ENCODE data around the gene MSRB1. TPM values are rescaled to one million over a fixed set of nuclear protein-coding genes. Genes with fewer than 3 reads are reported as not detected.

MSRB1 gene
- total and polyA plus RNA-seq, 2 donors (not counting 3 experiments of a cell fraction or from before 2014, with no cell fraction given) = 25.0 to 42.1 TPM

DNA sequence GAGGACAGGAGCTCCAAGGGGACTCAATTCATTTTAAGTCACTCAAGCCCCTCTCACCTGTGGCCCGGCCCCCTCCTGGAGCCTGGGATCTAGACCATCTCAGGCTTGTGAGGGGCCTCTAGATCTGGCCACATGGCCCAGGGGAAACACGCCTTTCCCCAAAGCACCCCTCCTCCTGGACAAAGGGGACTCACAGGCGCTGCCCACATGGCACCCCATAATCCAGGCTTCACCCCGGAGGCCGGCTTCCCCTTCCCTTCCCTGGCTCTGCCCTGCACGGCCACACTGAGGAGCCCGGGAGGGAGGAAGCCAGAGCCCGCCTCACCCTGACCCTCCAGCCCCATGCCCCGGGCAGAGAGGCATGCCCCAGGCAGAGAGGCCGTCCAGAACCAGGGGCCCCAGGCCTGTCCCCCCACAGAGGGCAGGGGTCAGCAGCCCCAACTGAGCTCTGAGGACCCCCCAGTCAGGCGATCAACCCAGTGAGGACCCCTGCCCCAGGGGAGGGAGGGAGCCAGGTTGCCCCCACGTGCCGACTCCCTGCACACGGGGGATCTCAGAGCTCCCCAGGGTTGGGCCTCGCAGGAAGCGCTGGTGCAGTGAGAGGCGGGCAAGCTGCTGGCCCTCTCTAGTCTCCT, 35.7 kb downstream of the MSRB1 start:
- no peaks in the 10 kb centered on the region for H3K36me3 ChIP-seq (ENCODE audit: control insufficient read depth in 2 of 2, extremely low read depth in 1 of 2, insufficient read depth in 2 of 2, low read length in 2 of 2)
- no peaks in the 10 kb centered on the region for H4K20me1 ChIP-seq (replicated peaks; ENCODE audit: control insufficient read depth, extremely low read depth, insufficient read depth, low read length)
- no peaks in the 10 kb centered on the region for H3K79me2 ChIP-seq (ENCODE audit: control insufficient read depth, insufficient read depth, low read length)
- CTCF ChIA-PET = no interaction called here
- DNase-seq (ENCODE audit: low read depth, low spot score) (no peak), FAIRE-seq (no peak)
- intact Hi-C loops (cut with micrococcal nuclease) = no loop called here
- no peak overlapping the region for H3K4me3 ChIP-seq (replicated peaks in 1 of 3; ENCODE audit: insufficient read depth in 1 of 3, low read depth in 1 of 3, low read length in 3 of 3)
- H3K9ac ChIP-seq (replicated peaks; ENCODE audit: extremely low read depth, insufficient read depth, low read length) = no peak overlapping the region
- TF ChIP-seq JUN (IDR thresholded peaks at IDR 0.05; ENCODE audit: borderline replicate concordance, insufficient read depth, insufficient read length, low read depth) = no peak
- TF ChIP-seq, protein P1, sequence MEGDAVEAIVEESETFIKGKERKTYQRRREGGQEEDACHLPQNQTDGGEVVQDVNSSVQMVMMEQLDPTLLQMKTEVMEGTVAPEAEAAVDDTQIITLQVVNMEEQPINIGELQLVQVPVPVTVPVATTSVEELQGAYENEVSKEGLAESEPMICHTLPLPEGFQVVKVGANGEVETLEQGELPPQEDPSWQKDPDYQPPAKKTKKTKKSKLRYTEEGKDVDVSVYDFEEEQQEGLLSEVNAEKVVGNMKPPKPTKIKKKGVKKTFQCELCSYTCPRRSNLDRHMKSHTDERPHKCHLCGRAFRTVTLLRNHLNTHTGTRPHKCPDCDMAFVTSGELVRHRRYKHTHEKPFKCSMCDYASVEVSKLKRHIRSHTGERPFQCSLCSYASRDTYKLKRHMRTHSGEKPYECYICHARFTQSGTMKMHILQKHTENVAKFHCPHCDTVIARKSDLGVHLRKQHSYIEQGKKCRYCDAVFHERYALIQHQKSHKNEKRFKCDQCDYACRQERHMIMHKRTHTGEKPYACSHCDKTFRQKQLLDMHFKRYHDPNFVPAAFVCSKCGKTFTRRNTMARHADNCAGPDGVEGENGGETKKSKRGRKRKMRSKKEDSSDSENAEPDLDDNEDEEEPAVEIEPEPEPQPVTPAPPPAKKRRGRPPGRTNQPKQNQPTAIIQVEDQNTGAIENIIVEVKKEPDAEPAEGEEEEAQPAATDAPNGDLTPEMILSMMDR (IDR thresholded peaks at IDR 0.05; ENCODE audit: extremely low read depth in 1 of 2, insufficient read depth in 1 of 2, low read depth in 1 of 2, low read length in 2 of 2) = no peak
- no peaks in the 10 kb centered on the region for H3K9me3 ChIP-seq (replicated peaks; ENCODE audit: control insufficient read depth, insufficient read depth, low read length)
- no peaks in the 10 kb centered on the region for H3K9me1 ChIP-seq (replicated peaks; ENCODE audit: control insufficient read depth, extremely low read depth, insufficient read depth, low read length)
- H3K4me1 ChIP-seq (ENCODE audit: control insufficient read depth, extremely low read depth, insufficient read depth, low read length) = no peaks in the 10 kb centered on the region
- no peak overlapping the region for H3K27ac ChIP-seq (ENCODE audit: insufficient read depth, low read depth, low read length)
- no peak overlapping the region for H2AFZ ChIP-seq (ENCODE audit: low read depth, low read length)
- peaks cover 5 to 6% of the 10 kb centered on the region in 2 experiments for H3K27me3 ChIP-seq (ENCODE audit: control insufficient read depth in 2 of 2, insufficient read depth in 2 of 2, low read length in 2 of 2)
- BruUV-seq (replicated peaks) = no TSS peak
- no peak overlapping the region for H3K4me2 ChIP-seq (ENCODE audit: insufficient read depth, low read length)
- dilution Hi-C loops (cut with MboI; ENCODE audit: extremely low pct_ligation_motif_present, low sequenced_read_pairs) = no loop called here
- POLR2A ChIA-PET = no interaction called here

GRCh38 chr16:1906846-1907165, 36.2 kb downstream of the MSRB1 start:
- no TSS peak for BruUV-seq (replicated peaks)
- Histone ChIP-seq H3K27ac (ENCODE audit: insufficient read depth, low read depth, low read length) (no peak overlapping the region), H3K27me3 (ENCODE audit: control insufficient read depth in 2 of 2, insufficient read depth in 2 of 2, low read length in 2 of 2) (peaks cover 5 to 6% of the 10 kb centered on the region in 2 experiments), H3K4me3 (replicated peaks in 1 of 3; ENCODE audit: insufficient read depth in 1 of 3, low read depth in 1 of 3, low read length in 3 of 3) (no peak overlapping the region), H2AFZ (ENCODE audit: low read depth, low read length) (no peak overlapping the region), H3K9me1 (replicated peaks; ENCODE audit: control insufficient read depth, extremely low read depth, insufficient read depth, low read length) (no peaks in the 10 kb centered on the region), H3K9me3 (replicated peaks; ENCODE audit: control insufficient read depth, insufficient read depth, low read length) (no peaks in the 10 kb centered on the region), H3K9ac (replicated peaks; ENCODE audit: extremely low read depth, insufficient read depth, low read length) (no peak overlapping the region), H4K20me1 (replicated peaks; ENCODE audit: control insufficient read depth, extremely low read depth, insufficient read depth, low read length) (no peaks in the 10 kb centered on the region), H3K4me1 (ENCODE audit: control insufficient read depth, extremely low read depth, insufficient read depth, low read length) (no peaks in the 10 kb centered on the region), H3K79me2 (ENCODE audit: control insufficient read depth, insufficient read depth, low read length) (no peaks in the 10 kb centered on the region), H3K4me2 (ENCODE audit: insufficient read depth, low read length) (no peak overlapping the region), H3K36me3 (ENCODE audit: control insufficient read depth in 2 of 2, extremely low read depth in 1 of 2, insufficient read depth in 2 of 2, low read length in 2 of 2) (no peaks in the 10 kb centered on the region)
- intact Hi-C loops (cut with micrococcal nuclease) (no loop called here), dilution Hi-C loops (cut with MboI; ENCODE audit: extremely low pct_ligation_motif_present, low sequenced_read_pairs) (no loop called here)
- CTCF ChIA-PET = no interaction called here
- DNase-seq (ENCODE audit: low read depth, low spot score) = no peak
- no peak for TF ChIP-seq POLR2AphosphoS5 (IDR thresholded peaks at IDR 0.05; ENCODE audit: insufficient read depth, low read depth, low read length)
- TF ChIP-seq, protein P1 (IDR thresholded peaks at IDR 0.05; ENCODE audit: extremely low read depth in 1 of 2, insufficient read depth in 1 of 2, low read depth in 1 of 2, low read length in 2 of 2) = no peak
- no peak for TF ChIP-seq POLR2A (IDR thresholded peaks at IDR 0.05; ENCODE audit: low read depth, low read length)
- TF ChIP-seq EZH2 (IDR thresholded peaks at IDR 0.05; ENCODE audit: borderline replicate concordance, low read depth, low read length, severe bottlenecking) = no peak
- TF ChIP-seq FOS (IDR thresholded peaks at IDR 0.05; ENCODE audit: borderline replicate concordance, insufficient read depth, low read length) = no peak
- TF ChIP-seq MYC (IDR thresholded peaks at IDR 0.05; ENCODE audit: low read depth, low read length) = no peak
- TF ChIP-seq MAX (IDR thresholded peaks at IDR 0.05; ENCODE audit: insufficient read depth, insufficient read length) = no peak
- no peak for TF ChIP-seq JUN (IDR thresholded peaks at IDR 0.05; ENCODE audit: borderline replicate concordance, insufficient read depth, insufficient read length, low read depth)
- TF ChIP-seq GATA2 (IDR thresholded peaks at IDR 0.05; ENCODE audit: insufficient read depth, insufficient read length, low read depth, low read length) = no peak
- POLR2A ChIA-PET = no interaction called here
- FAIRE-seq = no peak

Measured in endothelial cell of umbilical vein (primary cell).